GM12801 (cell line): ENCODE data around the gene NAV3.

Source experiments
- TF ChIP-seq, protein P1 (sequence below): IDR thresholded peaks from one replicate; pipeline ENCODE4 v1.5.1; 2011; ENCODE audit warnings: control low read depth; ENCODE audit not compliant: insufficient read length; ENCODE audit errors: extremely low read depth

NAV3 gene

DNA sequence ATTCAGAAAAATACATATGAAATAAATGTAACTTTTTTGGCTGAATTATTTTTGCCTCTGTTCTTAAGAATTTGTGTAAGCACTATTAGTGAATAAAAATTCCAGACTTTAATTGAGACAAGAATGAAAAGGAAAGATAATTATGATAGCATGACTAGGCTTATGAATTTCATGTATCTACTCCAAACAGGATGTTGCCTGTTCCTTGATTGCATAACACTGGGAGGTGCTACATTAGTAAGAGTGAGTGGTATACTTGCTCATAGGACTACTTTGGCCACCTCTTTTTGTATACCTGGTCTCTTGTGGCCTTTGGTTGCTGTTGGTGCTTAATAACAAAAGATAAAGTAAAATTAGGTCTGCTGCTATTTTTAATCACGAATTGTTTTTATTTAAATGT is 112.8 kb downstream of the NAV3 start:
- TF ChIP-seq, protein P1, sequence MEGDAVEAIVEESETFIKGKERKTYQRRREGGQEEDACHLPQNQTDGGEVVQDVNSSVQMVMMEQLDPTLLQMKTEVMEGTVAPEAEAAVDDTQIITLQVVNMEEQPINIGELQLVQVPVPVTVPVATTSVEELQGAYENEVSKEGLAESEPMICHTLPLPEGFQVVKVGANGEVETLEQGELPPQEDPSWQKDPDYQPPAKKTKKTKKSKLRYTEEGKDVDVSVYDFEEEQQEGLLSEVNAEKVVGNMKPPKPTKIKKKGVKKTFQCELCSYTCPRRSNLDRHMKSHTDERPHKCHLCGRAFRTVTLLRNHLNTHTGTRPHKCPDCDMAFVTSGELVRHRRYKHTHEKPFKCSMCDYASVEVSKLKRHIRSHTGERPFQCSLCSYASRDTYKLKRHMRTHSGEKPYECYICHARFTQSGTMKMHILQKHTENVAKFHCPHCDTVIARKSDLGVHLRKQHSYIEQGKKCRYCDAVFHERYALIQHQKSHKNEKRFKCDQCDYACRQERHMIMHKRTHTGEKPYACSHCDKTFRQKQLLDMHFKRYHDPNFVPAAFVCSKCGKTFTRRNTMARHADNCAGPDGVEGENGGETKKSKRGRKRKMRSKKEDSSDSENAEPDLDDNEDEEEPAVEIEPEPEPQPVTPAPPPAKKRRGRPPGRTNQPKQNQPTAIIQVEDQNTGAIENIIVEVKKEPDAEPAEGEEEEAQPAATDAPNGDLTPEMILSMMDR, result no peak

DNA sequence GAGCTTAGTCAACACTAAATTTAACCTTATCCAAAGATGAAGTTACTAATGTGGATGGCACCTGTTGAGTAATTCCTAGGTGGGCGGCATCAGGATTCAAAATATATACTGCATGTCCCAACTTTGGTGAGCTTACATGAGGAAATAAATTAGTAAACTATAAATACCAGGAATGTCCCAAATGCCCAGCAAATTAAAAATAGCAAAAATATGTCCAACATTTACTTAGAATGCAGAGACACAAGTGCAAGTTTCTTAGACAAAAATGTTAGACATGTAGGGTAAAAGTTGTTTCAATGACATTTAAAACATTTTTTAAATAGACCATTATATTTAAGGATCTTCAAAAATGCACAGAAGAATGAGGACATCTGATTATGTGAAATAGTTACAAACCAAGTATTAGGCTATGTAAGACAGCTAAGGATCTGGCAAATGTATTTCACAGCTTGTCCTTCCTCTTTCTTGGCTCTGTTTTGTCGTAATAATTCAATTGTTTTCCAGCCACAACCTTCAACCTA is 115.9 kb downstream of the NAV3 start:
- TF ChIP-seq, protein P1, result no peak

DNA sequence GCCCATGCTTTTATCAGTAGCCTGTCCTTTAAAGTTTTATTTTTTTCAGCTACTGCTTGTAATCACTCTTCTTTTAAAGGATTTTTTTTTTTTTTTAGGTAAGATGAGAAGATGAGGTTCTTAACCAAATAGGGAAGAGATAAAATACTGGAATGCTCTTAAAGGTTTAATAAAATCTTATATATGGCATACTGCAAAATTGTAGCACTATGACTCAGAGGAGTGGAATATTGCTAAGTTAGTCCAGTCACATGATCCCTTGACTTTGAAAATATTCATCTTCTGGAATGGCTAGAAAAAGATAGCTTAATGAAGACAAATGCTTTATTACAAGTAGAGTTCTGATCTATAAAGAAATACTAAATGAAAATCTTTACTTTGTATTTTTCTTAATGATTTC is 116.6 kb downstream of the NAV3 start:
- TF ChIP-seq, protein P1, result no peak

DNA sequence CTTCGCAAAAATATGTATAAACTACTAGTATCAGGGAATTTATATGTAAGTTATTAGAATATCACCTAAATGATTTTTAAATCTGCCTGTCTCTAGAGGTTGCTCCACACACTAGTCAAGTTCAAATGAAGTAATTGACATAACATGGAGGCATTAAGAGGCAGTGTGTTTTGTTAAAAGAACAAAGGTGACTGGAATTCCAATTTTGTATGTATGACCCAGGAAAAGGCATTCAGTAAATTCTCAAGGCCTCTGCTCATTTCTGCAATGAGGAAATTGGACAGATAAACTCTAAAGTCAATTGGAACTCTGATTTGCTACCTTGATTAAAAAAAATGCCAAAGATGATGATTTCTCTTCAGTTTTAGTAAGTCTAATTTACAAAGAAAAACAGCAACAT is 117.1 kb downstream of the NAV3 start:
- TF ChIP-seq, protein P1, result no peak

GRCh38 chr12:77949943-77950342 is 119.2 kb downstream of the NAV3 start:
- TF ChIP-seq, protein P1, result no peak

GRCh38 chr12:77953528-77954205 is 123.0 kb downstream of the NAV3 start:
- TF ChIP-seq, protein P1, result no peak

DNA sequence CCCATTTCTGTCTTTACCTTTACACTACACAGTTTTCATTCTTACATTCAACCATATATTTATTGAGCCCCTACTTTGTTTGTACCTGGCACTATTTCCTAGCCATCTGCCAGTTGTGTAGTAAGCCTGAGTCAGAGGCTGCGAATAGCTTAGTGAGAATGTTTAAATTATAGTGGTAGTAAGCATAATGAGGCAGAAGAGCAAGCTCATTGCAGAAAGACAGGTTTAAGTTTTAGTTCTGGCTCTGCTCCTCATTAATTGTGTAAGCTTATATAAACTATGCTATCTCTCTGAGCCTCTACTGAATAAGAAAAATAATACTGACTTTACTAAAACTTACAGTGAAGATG is 123.5 kb downstream of the NAV3 start:
- TF ChIP-seq, protein P1, result no peak

DNA sequence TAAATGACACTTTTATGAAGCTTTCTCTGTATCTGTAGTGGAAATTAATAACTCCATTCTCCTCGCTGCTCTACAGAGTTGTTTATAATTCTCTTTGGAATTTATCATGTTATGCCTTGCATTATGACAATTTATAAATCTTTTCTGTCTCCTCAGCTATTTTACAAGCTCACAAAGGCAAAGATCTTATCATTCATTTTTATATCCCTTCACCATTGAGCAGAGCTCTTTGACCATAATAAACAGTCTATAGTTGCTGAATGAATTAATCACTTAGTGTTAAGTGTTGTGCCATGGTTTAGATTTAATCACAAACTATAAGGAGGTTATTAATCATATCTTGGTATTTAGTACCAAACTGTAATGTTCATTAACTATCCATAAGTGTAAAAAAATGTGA is 126.4 kb downstream of the NAV3 start:
- TF ChIP-seq, protein P1, result no peak
